Neural cell (in vitro differentiated cells): ENCODE results near the gene ANO3.

Source experiments
- EP300 ChIP-seq: fragments of 450-650 bp; conservative IDR thresholded peaks from 2 replicates; pipeline ENCODE4 v1.6.1; 2014; ENCODE audit warnings: antibody characterized with exemption, mild to moderate bottlenecking, moderate library complexity; ENCODE audit not compliant: poor library complexity, severe bottlenecking
- EZH2 ChIP-seq: fragments of 200-600, 300-800 bp; shearing (Covaris generic), sonication (generic); IDR thresholded peaks from 2 replicates; pipeline ENCODE4 v1.6.1; 2014; ENCODE audit warnings: antibody characterized with exemption, low read length, borderline replicate concordance, mild to moderate bottlenecking; ENCODE audit not compliant: insufficient read depth, poor library complexity, severe bottlenecking
- MXI1 ChIP-seq: fragments of 450-650 bp; conservative IDR thresholded peaks from 2 replicates; pipeline ENCODE4 v1.6.1; 2014; ENCODE audit warnings: antibody characterized with exemption, mild to moderate bottlenecking; ENCODE audit not compliant: poor library complexity, severe bottlenecking
- POLR2AphosphoS5 ChIP-seq: IDR thresholded peaks from 2 replicates; pipeline ENCODE4 v1.6.1; 2012
- RAD21 ChIP-seq: fragments of 450-650 bp; conservative IDR thresholded peaks from 2 replicates; pipeline ENCODE4 v1.6.1; 2014; ENCODE audit warnings: antibody characterized with exemption, mild to moderate bottlenecking, moderate library complexity
- SMC3 ChIP-seq: fragments of 450-650 bp; conservative IDR thresholded peaks from 2 replicates; pipeline ENCODE4 v1.6.1; 2014; ENCODE audit warnings: antibody characterized with exemption, mild to moderate bottlenecking, moderate library complexity; ENCODE audit not compliant: poor library complexity
- TAF1 ChIP-seq: IDR thresholded peaks from 2 replicates; pipeline ENCODE4 v1.6.1; 2012; ENCODE audit warnings: low read depth
- TF ChIP-seq, protein P1 (sequence below): fragments of 450-650 bp; IDR thresholded peaks from 2 replicates; pipeline ENCODE4 v1.5.1; 2014; ENCODE audit warnings: antibody characterized with exemption, mild to moderate bottlenecking, moderate library complexity; ENCODE audit not compliant: poor library complexity, severe bottlenecking
- TF ChIP-seq, protein P2 (sequence below): IDR thresholded peaks from 2 replicates; pipeline ENCODE4 v1.6.1; 2012; ENCODE audit warnings: borderline replicate concordance

DNA sequence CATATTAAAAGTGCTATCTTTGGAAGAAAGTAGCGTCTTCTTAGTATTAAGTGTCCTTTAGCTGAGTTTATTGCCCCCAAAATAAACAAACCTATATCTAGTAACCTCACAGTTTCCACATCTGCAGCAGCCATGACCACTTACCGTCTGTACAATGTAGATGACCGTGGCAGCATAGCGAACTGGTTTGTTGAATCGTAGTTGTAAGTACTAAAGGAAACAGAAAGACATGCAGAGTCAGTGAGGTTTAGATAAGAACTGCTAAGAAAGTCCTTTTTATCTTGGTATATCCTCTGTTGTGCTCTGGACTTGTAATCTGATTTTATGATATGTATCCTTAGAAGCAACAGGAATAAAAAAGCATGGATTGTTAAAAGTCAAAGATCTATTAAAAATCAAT is 380.6 kb downstream of the ANO3 start:
- TF ChIP-seq, protein P1, sequence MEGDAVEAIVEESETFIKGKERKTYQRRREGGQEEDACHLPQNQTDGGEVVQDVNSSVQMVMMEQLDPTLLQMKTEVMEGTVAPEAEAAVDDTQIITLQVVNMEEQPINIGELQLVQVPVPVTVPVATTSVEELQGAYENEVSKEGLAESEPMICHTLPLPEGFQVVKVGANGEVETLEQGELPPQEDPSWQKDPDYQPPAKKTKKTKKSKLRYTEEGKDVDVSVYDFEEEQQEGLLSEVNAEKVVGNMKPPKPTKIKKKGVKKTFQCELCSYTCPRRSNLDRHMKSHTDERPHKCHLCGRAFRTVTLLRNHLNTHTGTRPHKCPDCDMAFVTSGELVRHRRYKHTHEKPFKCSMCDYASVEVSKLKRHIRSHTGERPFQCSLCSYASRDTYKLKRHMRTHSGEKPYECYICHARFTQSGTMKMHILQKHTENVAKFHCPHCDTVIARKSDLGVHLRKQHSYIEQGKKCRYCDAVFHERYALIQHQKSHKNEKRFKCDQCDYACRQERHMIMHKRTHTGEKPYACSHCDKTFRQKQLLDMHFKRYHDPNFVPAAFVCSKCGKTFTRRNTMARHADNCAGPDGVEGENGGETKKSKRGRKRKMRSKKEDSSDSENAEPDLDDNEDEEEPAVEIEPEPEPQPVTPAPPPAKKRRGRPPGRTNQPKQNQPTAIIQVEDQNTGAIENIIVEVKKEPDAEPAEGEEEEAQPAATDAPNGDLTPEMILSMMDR = no peak
- TF ChIP-seq RAD21 (no peak), POLR2AphosphoS5 (no peak), SMC3 (no peak), EZH2 (no peak), TAF1 (no peak), EP300 (no peak), MXI1 (no peak)
- TF ChIP-seq, protein P2, sequence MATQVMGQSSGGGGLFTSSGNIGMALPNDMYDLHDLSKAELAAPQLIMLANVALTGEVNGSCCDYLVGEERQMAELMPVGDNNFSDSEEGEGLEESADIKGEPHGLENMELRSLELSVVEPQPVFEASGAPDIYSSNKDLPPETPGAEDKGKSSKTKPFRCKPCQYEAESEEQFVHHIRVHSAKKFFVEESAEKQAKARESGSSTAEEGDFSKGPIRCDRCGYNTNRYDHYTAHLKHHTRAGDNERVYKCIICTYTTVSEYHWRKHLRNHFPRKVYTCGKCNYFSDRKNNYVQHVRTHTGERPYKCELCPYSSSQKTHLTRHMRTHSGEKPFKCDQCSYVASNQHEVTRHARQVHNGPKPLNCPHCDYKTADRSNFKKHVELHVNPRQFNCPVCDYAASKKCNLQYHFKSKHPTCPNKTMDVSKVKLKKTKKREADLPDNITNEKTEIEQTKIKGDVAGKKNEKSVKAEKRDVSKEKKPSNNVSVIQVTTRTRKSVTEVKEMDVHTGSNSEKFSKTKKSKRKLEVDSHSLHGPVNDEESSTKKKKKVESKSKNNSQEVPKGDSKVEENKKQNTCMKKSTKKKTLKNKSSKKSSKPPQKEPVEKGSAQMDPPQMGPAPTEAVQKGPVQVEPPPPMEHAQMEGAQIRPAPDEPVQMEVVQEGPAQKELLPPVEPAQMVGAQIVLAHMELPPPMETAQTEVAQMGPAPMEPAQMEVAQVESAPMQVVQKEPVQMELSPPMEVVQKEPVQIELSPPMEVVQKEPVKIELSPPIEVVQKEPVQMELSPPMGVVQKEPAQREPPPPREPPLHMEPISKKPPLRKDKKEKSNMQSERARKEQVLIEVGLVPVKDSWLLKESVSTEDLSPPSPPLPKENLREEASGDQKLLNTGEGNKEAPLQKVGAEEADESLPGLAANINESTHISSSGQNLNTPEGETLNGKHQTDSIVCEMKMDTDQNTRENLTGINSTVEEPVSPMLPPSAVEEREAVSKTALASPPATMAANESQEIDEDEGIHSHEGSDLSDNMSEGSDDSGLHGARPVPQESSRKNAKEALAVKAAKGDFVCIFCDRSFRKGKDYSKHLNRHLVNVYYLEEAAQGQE = no peak
